ENCODE measurements around the gene CYBA.

DNA sequence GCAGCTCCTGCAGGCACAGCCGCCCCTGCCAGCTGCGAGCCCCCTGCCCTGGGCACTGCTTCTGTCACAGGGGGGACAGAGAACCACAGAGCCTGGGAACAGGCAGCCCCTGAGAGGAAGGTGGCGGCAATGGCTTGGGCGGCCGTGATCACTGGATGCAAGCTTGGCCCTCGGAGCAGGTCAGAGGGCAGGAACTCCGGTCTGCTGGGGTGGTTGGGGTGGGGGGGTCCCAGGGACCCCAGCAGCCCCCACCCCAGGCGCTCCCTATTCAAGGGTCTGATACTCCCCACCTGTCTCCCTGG, 1.9 kb upstream of the CYBA start:
- TF ChIP-seq, protein P1, sequence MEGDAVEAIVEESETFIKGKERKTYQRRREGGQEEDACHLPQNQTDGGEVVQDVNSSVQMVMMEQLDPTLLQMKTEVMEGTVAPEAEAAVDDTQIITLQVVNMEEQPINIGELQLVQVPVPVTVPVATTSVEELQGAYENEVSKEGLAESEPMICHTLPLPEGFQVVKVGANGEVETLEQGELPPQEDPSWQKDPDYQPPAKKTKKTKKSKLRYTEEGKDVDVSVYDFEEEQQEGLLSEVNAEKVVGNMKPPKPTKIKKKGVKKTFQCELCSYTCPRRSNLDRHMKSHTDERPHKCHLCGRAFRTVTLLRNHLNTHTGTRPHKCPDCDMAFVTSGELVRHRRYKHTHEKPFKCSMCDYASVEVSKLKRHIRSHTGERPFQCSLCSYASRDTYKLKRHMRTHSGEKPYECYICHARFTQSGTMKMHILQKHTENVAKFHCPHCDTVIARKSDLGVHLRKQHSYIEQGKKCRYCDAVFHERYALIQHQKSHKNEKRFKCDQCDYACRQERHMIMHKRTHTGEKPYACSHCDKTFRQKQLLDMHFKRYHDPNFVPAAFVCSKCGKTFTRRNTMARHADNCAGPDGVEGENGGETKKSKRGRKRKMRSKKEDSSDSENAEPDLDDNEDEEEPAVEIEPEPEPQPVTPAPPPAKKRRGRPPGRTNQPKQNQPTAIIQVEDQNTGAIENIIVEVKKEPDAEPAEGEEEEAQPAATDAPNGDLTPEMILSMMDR (conservative IDR thresholded peaks at IDR 0.05; ENCODE audit: low read depth, low read length) = no peak
- TF ChIP-seq MAFK (IDR thresholded peaks at IDR 0.05; ENCODE audit: low read depth, low read length) (no peak), MXI1 (IDR thresholded peaks at IDR 0.05; ENCODE audit: borderline replicate concordance, low read depth, low read length) (no peak), SMC3 (IDR thresholded peaks at IDR 0.05; ENCODE audit: low read depth, low read length) (no peak), NFE2L2 (IDR thresholded peaks at IDR 0.05; ENCODE audit: low read depth, low read length) (no peak), CEBPB (IDR thresholded peaks at IDR 0.05; ENCODE audit: low read depth, low read length) (no peak), POLR2A (IDR thresholded peaks at IDR 0.05; ENCODE audit: low read depth, low read length) (no peak), RFX5 (IDR thresholded peaks at IDR 0.05; ENCODE audit: low read depth, low read length) (no peak), RCOR1 (IDR thresholded peaks at IDR 0.05; ENCODE audit: insufficient replicate concordance, low read length) (no peak), BHLHE40 (IDR thresholded peaks at IDR 0.05; ENCODE audit: low read depth, low read length) (no peak), FOS (IDR thresholded peaks at IDR 0.05; ENCODE audit: low read depth, low read length) (no peak)
- TF ChIP-seq, protein P2, sequence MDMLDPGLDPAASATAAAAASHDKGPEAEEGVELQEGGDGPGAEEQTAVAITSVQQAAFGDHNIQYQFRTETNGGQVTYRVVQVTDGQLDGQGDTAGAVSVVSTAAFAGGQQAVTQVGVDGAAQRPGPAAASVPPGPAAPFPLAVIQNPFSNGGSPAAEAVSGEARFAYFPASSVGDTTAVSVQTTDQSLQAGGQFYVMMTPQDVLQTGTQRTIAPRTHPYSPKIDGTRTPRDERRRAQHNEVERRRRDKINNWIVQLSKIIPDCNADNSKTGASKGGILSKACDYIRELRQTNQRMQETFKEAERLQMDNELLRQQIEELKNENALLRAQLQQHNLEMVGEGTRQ (IDR thresholded peaks at IDR 0.05; ENCODE audit: low read depth, low read length) = no peak

Measured in IMR-90 (cell line).